CD4-positive, alpha-beta T cell treated with Interleukin-12 subunit alpha and Interleukin-12 subunit beta, for 1 hour (primary cell): ENCODE results near the gene NRF1.

Source experiments
- DNase-seq: peaks from one replicate; pipeline ENCODE4 v3.0.0-alpha.2; 2020

The NRF1 gene

GRCh38 chr7:129772646-129773280, 161.2 kb downstream of the NRF1 start:
- no peak for DNase-seq

GRCh38 chr7:129773328-129773731, 161.8 kb downstream of the NRF1 start:
- no peak for DNase-seq

DNA sequence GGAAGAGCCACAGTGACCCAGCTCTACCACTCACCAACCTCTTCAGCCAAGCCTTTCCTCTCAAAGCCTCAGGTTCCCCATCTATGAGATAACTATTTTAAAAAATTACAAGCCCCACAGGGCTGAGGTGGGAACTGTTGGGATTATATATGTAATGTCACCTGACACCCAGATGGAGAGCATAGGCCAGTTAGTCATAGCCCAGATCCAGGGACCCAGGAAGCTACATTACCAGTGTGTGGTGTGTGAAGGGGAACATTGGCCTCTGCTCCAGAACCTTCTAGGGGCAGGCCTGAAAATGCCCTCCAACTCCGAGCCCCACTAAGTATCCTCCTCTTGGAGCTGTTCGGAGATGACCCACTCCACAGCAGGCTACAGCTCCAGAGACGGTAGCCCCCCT, 162.4 kb downstream of the NRF1 start:
- DNase-seq, result no peak

- no peak for DNase-seq
Observed at GRCh38 chr7:129774359-129774758, 162.8 kb downstream of the NRF1 start.

GRCh38 chr7:129774871-129775694, 163.6 kb downstream of the NRF1 start:
- DNase-seq, result no peak

DNA sequence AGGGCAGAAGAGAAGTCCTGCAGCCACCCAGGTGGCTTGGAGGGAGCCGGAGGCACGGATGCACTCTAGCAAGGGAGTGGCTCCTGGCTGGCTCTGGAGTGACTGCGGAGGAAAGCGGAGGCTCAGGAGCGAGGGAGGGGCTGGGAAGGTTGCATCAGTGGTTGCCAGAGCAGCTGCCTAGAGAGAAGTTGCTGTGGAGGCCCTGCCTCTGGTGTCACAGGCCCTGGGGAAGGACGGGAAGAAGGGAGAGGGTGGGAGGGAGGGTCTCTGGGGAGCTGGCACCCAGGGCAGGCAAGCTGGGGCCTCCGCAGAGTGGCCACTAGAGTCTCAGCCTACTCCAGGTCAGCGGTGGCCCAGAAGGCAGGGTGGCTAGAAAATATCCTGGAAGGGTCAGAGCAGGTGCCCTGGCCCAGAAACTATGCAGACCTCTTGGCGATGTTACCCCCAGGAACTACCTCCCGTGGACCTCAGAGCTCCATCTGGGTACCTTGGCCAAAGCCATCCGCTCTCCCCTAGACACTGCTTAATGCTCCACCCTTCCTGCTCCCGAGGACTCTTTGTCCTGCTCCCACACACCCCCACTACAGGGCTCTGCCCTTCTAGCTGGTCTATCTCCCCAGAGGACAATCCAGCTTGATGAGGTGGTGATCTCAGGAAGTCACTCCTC, 164.3 kb downstream of the NRF1 start:
- no peak for DNase-seq

- DNase-seq, result no peak
Observed at GRCh38 chr7:129776362-129776722, 164.8 kb downstream of the NRF1 start.

DNA sequence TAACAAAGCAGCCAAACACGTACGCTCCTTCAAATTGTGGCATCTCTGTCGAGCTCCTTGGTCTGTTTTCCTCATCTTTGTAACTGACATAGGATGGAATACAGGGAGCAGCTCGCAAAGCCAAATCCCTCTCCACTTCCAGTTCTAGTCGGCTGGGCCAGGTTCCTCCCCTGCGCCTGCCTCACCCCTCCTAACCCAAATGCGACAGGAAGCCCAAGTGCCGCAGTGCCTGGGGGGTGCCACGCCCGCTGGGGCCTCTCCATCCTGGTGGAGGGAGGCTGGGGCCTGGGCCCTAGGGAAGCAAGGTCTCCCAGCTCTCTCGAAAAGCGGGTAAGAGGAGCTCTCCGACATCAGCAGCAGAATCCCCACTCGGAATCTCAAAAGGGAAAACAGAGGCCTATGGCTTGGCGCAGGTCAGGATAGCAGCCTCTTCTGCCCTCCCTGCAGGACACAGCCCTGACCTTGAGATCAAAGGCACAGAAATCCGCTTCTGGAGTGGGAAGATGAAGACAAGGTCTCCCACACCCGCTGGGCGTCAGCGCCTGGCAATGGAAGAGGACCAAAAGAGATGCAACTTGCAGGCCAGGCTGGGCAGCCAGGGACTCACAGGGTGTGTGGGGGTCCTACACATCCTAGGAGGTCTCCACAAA, 165.8 kb downstream of the NRF1 start:
- no peak for DNase-seq

GRCh38 chr7:129777993-129778769, 166.7 kb downstream of the NRF1 start:
- DNase-seq, result no peak

- DNase-seq, result no peak
Observed at GRCh38 chr7:129778770-129779601, 167.5 kb downstream of the NRF1 start.

- peak; percentile 21 for DNase-seq
Observed at GRCh38 chr7:129779602-129780256, 168.2 kb downstream of the NRF1 start.

- peak; percentile 70 for DNase-seq
Observed at GRCh38 chr7:129780257-129780973, 168.9 kb downstream of the NRF1 start.

- no peak for DNase-seq
Observed at GRCh38 chr7:129780974-129781927, 169.7 kb downstream of the NRF1 start.

DNA sequence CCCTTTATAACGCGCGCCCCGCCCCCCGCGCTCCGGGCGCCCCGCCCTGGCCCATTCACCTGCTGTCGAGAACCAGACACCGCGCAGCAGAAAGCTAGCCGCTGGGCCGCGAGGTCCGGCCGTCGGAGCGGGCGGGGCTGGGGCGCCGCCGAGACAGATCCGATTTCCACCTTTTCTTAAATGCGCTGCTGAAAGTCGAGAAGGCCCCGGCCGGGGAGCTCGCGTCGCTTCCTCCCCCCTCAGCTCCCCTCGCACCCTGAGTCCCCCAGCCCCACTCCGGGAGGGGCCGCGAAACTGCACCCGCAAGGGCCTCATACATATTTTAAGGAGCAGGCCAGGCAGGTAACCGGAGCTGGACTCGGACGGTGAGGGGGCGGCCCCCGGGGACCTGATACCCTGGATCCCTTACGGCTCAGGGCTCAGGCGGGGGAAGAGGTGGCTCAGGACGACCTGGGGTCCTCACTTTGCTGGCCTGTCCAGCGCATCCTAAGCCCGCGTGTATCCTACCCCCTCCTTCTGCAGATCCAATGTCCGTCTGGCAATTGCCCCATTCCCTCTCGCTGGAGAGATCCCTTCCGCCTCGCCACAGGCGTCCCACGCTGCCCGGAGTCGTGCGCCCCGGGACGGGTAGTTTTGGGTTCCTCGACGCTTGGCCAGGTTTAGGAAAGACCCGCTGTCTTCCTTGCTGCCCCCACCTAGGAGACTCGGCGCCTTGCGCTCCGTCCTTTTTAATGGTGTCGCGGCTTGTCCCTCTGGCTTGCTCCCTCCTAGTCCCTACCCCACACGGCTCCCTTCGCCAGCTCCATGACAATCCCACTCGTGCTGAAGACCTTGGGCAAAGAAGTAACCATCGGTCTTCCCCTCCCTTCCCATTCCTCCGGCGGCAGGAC, 170.7 kb downstream of the NRF1 start:
- DNase-seq, result no peak

DNA sequence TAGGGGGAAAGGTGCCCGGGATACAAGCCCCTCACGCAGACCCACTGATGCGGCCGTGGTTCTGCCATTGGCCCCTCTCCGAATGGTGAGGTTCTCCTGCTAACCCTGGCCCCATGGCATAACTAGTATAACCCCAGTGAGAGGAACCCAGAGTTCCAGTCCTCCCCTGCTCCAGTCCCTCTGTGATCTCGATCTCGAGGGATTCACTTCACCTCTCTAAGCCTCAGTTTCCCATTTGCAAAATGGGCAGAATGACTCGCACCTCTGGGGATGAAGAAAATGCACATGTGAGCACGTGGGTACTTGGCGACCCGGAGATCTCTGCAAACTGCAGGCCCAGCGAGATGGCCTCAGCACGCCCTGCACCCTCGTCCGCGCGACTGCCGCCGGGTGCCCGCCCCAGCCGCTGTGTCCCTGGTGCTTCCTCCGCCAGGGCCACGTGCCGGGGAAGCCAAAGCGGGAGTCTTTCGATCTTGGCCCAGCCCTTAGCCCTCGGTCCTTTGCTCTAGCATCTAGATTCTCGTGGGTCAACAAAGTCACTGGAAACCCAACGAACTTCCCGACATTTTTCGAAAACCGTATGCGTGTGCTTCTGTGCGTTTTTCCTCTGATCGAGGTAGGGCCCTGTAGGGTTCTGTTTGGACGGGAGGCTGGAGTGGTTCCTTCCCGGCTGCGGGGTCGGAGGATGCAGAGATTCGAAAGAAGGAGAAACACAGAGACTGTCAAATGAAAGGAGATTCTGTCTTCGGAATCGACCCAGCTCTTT, 171.5 kb downstream of the NRF1 start:
- no peak for DNase-seq

DNA sequence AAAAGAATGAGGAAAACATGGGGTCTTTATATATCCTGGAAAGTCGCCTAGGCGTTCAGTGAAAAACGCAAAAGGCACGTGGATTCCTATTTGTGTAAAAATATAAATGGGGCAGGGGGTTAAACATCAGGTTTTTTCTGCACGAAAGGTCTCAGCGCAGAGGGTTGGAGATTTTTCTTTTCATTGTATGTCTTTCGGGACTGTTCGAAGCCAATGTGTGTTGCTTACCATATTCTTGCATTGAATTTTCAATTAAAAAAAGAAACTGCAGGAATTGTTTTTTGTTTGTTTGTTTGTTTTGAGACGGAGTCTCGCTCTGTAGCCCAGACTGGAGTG, 172.0 kb downstream of the NRF1 start:
- no peak for DNase-seq

GRCh38 chr7:129784437-129784782, 172.9 kb downstream of the NRF1 start:
- DNase-seq, result no peak
